A673 (cell line): ENCODE results near the gene GAL3ST2. TPM values are rescaled to one million over a fixed set of nuclear protein-coding genes. Genes with fewer than 3 reads are reported as not detected.

Experiments
- BruUV-seq: library from RNA; stranded (reverse); fragments of 400-500 nt; replicated peaks from 2 replicates; lab custom pipeline; 2021; lab: Mats Ljungman, UMichigan
- CTCF ChIA-PET: fragments of 300-600 bp; sonication (Branson Sonifier 250); formaldehyde crosslinking; loops from one replicate; lab custom pipeline; 2022; ENCODE audit warnings: antibody characterized with exemption; lab: Charles Lee
- POLR2A ChIA-PET: fragments of 300-600 bp; sonication (Branson Sonifier 250); formaldehyde crosslinking; loops from one replicate; lab custom pipeline; 2022; ENCODE audit warnings: antibody characterized with exemption; ENCODE audit not compliant: low non-redundant PET; lab: Charles Lee
- DNase-seq: peaks from one replicate; pipeline ENCODE4 v3.0.0-alpha.2; 2015; ENCODE audit warnings: low spot score
- H3K27ac ChIP-seq: fragments of 200-600 bp; sonication (generic); 2 replicates; pipeline ENCODE4 v1.5.1; 2016; ENCODE audit warnings: mixed run types, low read depth, mild to moderate bottlenecking, mixed read lengths, antibody characterized with exemption, low read length; ENCODE audit not compliant: poor library complexity, severe bottlenecking
- H3K27me3 ChIP-seq: fragments of 200-600 bp; sonication (generic); replicated peaks from 2 replicates; pipeline ENCODE4 v1.6.1; 2017; ENCODE audit warnings: mixed run types, low read depth, mild to moderate bottlenecking, mixed read lengths, antibody characterized with exemption, low read length; ENCODE audit not compliant: insufficient read depth, poor library complexity
- H3K36me3 ChIP-seq: fragments of 200-600 bp; sonication (generic); 2 replicates; pipeline ENCODE4 v1.6.1; 2016; ENCODE audit warnings: mixed run types, mild to moderate bottlenecking, mixed read lengths, antibody characterized with exemption, low read length; ENCODE audit not compliant: insufficient read depth, poor library complexity, severe bottlenecking
- H3K4me1 ChIP-seq: fragments of 200-600 bp; sonication (generic); 2 replicates; pipeline ENCODE4 v1.6.1; 2017; ENCODE audit warnings: mixed run types, mild to moderate bottlenecking, mixed read lengths, antibody characterized with exemption, low read length; ENCODE audit not compliant: insufficient read depth, poor library complexity, severe bottlenecking
- H3K4me3 ChIP-seq: fragments of 200-600 bp; sonication (generic); 2 replicates; pipeline ENCODE4 v1.5.1; 2016; ENCODE audit warnings: low read depth, mixed run types, mild to moderate bottlenecking, mixed read lengths, low read length; ENCODE audit not compliant: poor library complexity, severe bottlenecking
- H3K9me3 ChIP-seq: fragments of 200-600 bp; sonication (generic); 2 replicates; pipeline ENCODE4 v1.6.1; 2016; ENCODE audit warnings: mixed run types, low read depth, mild to moderate bottlenecking, mixed read lengths, antibody characterized with exemption, low read length; ENCODE audit not compliant: poor library complexity, severe bottlenecking
- CTCF ChIP-seq: fragments of 300-800, 200-600 bp; sonication (generic); conservative IDR thresholded peaks from 2 replicates; pipeline ENCODE4 v1.5.1; 2017; ENCODE audit warnings: low read depth, mild to moderate bottlenecking, antibody characterized with exemption, low read length, moderate library complexity, mixed read lengths
- EZH2 ChIP-seq: fragments of 200-600 bp; sonication (generic); IDR thresholded peaks from 2 replicates; pipeline ENCODE4 v1.6.1; 2017; ENCODE audit warnings: borderline replicate concordance, low read depth, mild to moderate bottlenecking, mixed read lengths, antibody characterized with exemption, low read length; ENCODE audit not compliant: poor library complexity, severe bottlenecking
- intact Hi-C: fragments of 100-400 bp; cut with micrococcal nuclease; formaldehyde crosslinking; loops from one replicate; pipeline ENCODE4 v1.10.0; 2022; ENCODE audit not compliant: unreplicated experiment
- total RNA-seq: library from RNA; stranded (reverse); gene quantifications from 2 replicates; pipeline ENCODE4 v1.2.3, GENCODE V29; 2021

Gene GAL3ST2
- total RNA-seq, 1 experiment from 2014 or later: 5.0 TPM

DNA sequence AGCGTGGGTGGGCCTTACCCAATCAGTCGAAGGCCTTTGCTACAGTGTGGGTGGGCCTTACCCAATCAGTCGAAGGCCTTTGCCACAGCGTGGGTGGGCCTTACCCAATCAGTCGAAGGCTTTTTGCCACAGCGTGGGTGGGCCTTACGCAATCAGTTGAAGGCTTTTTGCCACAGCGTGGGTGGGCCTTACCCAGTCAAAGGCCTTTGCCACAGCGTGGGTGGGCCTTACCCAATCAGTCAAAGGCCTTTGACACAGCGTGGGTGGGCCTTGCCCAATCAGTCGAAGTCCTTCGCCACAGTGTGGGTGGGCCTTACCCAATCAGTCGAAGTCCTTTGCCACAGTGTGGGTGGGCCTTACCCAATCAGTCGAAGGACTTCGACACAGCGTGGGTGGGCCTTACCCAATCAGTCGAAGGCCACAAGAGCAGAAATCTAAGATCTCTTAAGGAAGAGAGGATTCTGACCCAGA, 16.3 kb upstream of the GAL3ST2 start:
- H3K27me3 ChIP-seq: no peaks in the 10 kb centered on the region
- POLR2A ChIA-PET: no interaction called here
- H3K36me3 ChIP-seq: peaks cover 31% of the 10 kb centered on the region
- H3K9me3 ChIP-seq: no peaks in the 10 kb centered on the region
- no peak overlapping the region for H3K4me3 ChIP-seq
- intact Hi-C loops: no loop called here
- BruUV-seq: no TSS peak
- no peaks in the 10 kb centered on the region for H3K4me1 ChIP-seq
- peak; percentile 26 for DNase-seq
- H3K27ac ChIP-seq: no peak overlapping the region
- TF ChIP-seq CTCF: no peak
- no peak for TF ChIP-seq EZH2
- CTCF ChIA-PET: no interaction called here

DNA sequence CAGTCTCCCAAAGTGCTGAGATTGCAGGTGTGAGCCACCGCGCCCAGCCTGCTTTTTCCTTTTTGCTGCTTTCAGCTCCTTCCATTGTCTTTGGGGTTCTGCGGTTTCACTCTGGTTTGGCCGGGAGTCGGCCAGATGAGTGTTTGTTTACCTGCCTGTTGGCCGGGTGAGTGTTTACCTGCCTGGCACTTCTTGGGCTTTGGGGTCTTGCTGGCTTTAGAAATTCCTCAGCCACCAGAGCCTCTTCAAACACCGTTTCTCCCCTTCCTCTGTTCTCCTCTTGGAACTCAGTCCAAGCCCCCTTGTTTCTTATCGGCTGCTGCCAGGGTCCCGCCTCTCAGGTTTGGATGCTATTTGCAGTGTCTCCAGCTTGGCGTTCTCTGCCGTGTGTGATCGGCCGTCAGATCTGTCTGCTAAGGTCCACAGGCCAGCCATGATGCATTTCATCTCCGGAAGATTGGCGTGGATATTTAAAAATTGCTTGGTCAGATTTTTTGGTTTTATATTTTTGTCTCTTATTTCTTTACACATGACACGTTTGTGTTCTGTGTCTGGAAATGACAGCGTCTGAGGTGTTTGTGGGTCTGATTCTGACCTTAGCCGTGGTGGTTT, 14.2 kb upstream of the GAL3ST2 start:
- intact Hi-C loops: no loop called here
- H3K27me3 ChIP-seq: no peaks in the 10 kb centered on the region
- ChIA-PET POLR2A (no interaction called here), CTCF (interaction anchor here (0.6 kb wide), 1 partner anchor 45 kb away, joined by 5 read pairs; no protein-coding TSS in a partner anchor)
- H3K9me3 ChIP-seq: no peaks in the 10 kb centered on the region
- no TSS peak for BruUV-seq
- DNase-seq: no peak
- no peaks in the 10 kb centered on the region for H3K4me1 ChIP-seq
- no peak for TF ChIP-seq EZH2
- H3K4me3 ChIP-seq: no peak overlapping the region
- H3K27ac ChIP-seq: no peak overlapping the region
- H3K36me3 ChIP-seq: peaks cover 27% of the 10 kb centered on the region

GRCh38 chr2:241762933-241763369, 13.7 kb upstream of the GAL3ST2 start:
- H3K36me3 ChIP-seq: peaks cover 27% of the 10 kb centered on the region
- H3K9me3 ChIP-seq: no peaks in the 10 kb centered on the region
- ChIA-PET CTCF (interaction anchor here (0.6 kb wide), 1 partner anchor 45 kb away, joined by 5 read pairs; no protein-coding TSS in a partner anchor), POLR2A (no interaction called here)
- DNase-seq: no peak
- no peaks in the 10 kb centered on the region for H3K27me3 ChIP-seq
- H3K27ac ChIP-seq: no peak overlapping the region
- no TSS peak for BruUV-seq
- intact Hi-C loops: no loop called here
- no peaks in the 10 kb centered on the region for H3K4me1 ChIP-seq
- no peak for TF ChIP-seq EZH2
- TF ChIP-seq CTCF: no peak
- H3K4me3 ChIP-seq: no peak overlapping the region
